Body of pancreas (tissue), 4 donors: ENCODE measurements around the gene SLC26A8.
"Not testable (repeated sequence)": the region's sequence is repeated elsewhere in the genome, so short reads cannot be mapped to it uniquely, and the experiment has no call there.

Experiments used
- CTCF ChIP-seq, 7 experiments: fragments of 450-650 bp in 4 of 7; fragments of 200-600 bp in 3 of 7; sonication (generic) in 3 of 7; IDR thresholded peaks; one replicate each; pipeline ENCODE4 v1.5.1; 2016 to 2019; ENCODE audit warnings: antibody characterized with exemption in 7 of 7
- POLR2A ChIP-seq, 3 donors: fragments of 450-650 bp; IDR thresholded peaks; one replicate each; pipeline ENCODE4 v1.6.1; 2016; ENCODE audit warnings: antibody characterized with exemption in 3 of 3, mild to moderate bottlenecking in 2 of 3

GRCh38 chr6:35931873-35932272 is 92.6 kb downstream of the SLC26A8 start:
- not testable (repeated sequence) for TF ChIP-seq POLR2A, CTCF (IDR thresholded peaks at IDR 0.05)
